ENCODE data around the gene FOXO3.

DNA sequence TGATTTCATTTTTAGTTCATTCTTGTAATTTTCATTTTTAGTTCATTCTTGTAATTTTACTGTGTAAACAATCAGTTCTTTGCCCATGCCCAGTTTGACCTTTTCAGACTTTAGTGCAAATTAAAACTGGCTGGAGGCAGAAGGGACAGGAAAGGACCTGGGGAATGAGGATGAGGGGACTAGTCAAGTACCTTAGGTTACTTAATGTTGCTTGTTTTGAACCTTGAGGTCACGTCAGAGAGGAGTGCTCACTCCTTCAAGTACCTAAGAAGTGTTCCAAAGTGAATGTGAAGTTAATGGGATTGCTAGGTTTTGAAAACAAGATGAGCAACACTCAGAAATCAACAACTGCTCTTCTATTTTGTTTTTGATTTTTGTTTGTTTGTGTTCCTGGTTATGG lies 82.5 kb downstream of the FOXO3 start:
- no peak for TF ChIP-seq CTCF (IDR thresholded peaks at IDR 0.05)
- TF ChIP-seq POLR2A (IDR thresholded peaks at IDR 0.05), result no peak

Data from heart left ventricle (tissue), 13 donors.